Measurements from ENCODE around the gene CDC42BPA. TPM values are rescaled to one million over a fixed set of nuclear protein-coding genes. Genes with fewer than 3 reads are reported as not detected.
A peak's percentile ranks its signal among the peaks of the same experiment; 100 is the strongest.

The CDC42BPA gene
- total and polyA plus RNA-seq, 9 of the 15 experiments (the other 6 are each of a cell fraction or from before 2014, with no cell fraction given), result 8.0 to 77.5 (median 52.1) TPM

- TF ChIP-seq CXXC5 (CRISPR knock-in tag; IDR thresholded peaks at IDR 0.05) (peak; percentile 87), PATZ1 (CRISPR knock-in tag; IDR thresholded peaks at IDR 0.05; ENCODE audit: borderline replicate concordance) (no peak), FUS (optimal IDR thresholded peaks at IDR 0.05; ENCODE audit: low read depth, low read length) (peak; percentile 61), HNRNPH1 (optimal IDR thresholded peaks at IDR 0.05; ENCODE audit: low read depth, low read length) (no peak), ZNF778 (CRISPR knock-in tag; IDR thresholded peaks at IDR 0.05) (no peak), ZNF444 (CRISPR knock-in tag; IDR thresholded peaks at IDR 0.05) (no peak; the same call in 1 of the 2 replicates), U2AF1 (optimal IDR thresholded peaks at IDR 0.05; ENCODE audit: low read depth, low read length) (peak; percentile 54), XRCC4 (IDR thresholded peaks at IDR 0.05; ENCODE audit: extremely low read depth, insufficient read depth, insufficient read length) (no peak), TGIF2 (CRISPR knock-in tag; IDR thresholded peaks at IDR 0.05) (no peak), MAX (CRISPR knock-in tag; IDR thresholded peaks at IDR 0.05) (peak; percentile 38; the same call in 1 of the 2 replicates), SREBF1 (IDR thresholded peaks at IDR 0.05; ENCODE audit: borderline replicate concordance, low read depth, low read length) (no peak), RAD51 (IDR thresholded peaks at IDR 0.05; ENCODE audit: borderline replicate concordance, low read depth) (no peak), SMARCA5 (IDR thresholded peaks at IDR 0.05) (no peak), PPARD (CRISPR knock-in tag; IDR thresholded peaks at IDR 0.05) (no peak), PRPF4 (IDR thresholded peaks at IDR 0.05; ENCODE audit: insufficient read depth, low read depth, low read length, poor library complexity, severe bottlenecking) (no peak), CAMTA2 (CRISPR knock-in tag; conservative IDR thresholded peaks at IDR 0.05) (0 out of 2 replicates have a peak, but pooled peaks have one; percentile 50), SP1 (CRISPR knock-in tag; IDR thresholded peaks at IDR 0.05) (no peak; the same call in 1 of the 2 replicates), ZNF347 (CRISPR knock-in tag; IDR thresholded peaks at IDR 0.05; ENCODE audit: low read depth) (no peak)
- TF ChIP-seq, protein P1, sequence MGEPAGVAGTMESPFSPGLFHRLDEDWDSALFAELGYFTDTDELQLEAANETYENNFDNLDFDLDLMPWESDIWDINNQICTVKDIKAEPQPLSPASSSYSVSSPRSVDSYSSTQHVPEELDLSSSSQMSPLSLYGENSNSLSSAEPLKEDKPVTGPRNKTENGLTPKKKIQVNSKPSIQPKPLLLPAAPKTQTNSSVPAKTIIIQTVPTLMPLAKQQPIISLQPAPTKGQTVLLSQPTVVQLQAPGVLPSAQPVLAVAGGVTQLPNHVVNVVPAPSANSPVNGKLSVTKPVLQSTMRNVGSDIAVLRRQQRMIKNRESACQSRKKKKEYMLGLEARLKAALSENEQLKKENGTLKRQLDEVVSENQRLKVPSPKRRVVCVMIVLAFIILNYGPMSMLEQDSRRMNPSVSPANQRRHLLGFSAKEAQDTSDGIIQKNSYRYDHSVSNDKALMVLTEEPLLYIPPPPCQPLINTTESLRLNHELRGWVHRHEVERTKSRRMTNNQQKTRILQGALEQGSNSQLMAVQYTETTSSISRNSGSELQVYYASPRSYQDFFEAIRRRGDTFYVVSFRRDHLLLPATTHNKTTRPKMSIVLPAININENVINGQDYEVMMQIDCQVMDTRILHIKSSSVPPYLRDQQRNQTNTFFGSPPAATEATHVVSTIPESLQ (CRISPR knock-in tag; IDR thresholded peaks at IDR 0.05), result no peak; the same call in 1 of the 2 replicates
- TF ChIP-seq, protein P2, sequence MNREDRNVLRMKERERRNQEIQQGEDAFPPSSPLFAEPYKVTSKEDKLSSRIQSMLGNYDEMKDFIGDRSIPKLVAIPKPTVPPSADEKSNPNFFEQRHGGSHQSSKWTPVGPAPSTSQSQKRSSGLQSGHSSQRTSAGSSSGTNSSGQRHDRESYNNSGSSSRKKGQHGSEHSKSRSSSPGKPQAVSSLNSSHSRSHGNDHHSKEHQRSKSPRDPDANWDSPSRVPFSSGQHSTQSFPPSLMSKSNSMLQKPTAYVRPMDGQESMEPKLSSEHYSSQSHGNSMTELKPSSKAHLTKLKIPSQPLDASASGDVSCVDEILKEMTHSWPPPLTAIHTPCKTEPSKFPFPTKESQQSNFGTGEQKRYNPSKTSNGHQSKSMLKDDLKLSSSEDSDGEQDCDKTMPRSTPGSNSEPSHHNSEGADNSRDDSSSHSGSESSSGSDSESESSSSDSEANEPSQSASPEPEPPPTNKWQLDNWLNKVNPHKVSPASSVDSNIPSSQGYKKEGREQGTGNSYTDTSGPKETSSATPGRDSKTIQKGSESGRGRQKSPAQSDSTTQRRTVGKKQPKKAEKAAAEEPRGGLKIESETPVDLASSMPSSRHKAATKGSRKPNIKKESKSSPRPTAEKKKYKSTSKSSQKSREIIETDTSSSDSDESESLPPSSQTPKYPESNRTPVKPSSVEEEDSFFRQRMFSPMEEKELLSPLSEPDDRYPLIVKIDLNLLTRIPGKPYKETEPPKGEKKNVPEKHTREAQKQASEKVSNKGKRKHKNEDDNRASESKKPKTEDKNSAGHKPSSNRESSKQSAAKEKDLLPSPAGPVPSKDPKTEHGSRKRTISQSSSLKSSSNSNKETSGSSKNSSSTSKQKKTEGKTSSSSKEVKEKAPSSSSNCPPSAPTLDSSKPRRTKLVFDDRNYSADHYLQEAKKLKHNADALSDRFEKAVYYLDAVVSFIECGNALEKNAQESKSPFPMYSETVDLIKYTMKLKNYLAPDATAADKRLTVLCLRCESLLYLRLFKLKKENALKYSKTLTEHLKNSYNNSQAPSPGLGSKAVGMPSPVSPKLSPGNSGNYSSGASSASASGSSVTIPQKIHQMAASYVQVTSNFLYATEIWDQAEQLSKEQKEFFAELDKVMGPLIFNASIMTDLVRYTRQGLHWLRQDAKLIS (CRISPR knock-in tag; IDR thresholded peaks at IDR 0.05), result peak; percentile 89; the same call in 1 of the 2 replicates
These were observed at the start of gene CDC42BPA (continued) for GRCh38 chr1:227318016-227318852.
